Measurements from ENCODE around the gene ZACN. TPM values are rescaled to one million over a fixed set of nuclear protein-coding genes. Genes with fewer than 3 reads are reported as not detected.

ZACN gene
- total RNA-seq, 2 donors from 2014 or later = not detected

DNA sequence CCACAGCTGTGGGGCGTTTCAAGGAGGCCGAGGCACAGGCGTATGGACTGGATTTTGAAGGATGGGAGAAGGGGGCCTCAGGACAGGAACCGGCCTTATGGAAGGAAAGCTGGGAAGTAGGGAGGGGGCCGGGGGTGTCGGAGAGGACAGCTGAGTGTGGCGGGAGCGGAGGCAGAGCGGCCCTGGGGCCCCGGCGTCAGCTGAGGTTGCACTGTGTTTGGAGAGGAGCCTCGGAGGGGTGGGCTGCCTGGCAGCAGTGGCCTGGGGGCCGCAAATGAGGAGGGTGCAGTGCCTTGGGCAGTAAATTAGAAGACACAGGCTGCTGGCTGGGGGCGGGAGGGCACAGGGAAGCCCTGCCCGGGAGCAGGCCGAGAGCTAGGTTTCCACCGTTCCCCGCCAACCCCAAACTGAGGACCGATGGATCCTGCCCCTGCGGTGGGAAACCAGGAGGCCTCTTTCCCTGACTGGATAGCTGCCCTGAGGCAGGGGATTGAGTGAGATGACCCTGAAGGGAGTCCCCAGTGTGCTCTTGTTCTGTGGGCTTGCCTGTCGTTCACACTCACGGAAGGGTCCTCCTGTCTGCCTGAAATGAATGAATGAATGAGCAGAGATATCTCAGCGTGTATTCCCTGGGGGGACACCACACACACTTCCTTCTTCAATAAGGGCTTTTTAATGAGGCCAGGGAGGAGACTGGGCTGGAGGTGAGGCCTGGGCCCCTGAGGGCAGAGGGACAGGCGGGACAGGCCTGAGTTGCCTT is 43.6 kb downstream of the ZACN start:
- H3K27me3 ChIP-seq = no peaks in the 10 kb centered on the region
- TF ChIP-seq, protein P1, sequence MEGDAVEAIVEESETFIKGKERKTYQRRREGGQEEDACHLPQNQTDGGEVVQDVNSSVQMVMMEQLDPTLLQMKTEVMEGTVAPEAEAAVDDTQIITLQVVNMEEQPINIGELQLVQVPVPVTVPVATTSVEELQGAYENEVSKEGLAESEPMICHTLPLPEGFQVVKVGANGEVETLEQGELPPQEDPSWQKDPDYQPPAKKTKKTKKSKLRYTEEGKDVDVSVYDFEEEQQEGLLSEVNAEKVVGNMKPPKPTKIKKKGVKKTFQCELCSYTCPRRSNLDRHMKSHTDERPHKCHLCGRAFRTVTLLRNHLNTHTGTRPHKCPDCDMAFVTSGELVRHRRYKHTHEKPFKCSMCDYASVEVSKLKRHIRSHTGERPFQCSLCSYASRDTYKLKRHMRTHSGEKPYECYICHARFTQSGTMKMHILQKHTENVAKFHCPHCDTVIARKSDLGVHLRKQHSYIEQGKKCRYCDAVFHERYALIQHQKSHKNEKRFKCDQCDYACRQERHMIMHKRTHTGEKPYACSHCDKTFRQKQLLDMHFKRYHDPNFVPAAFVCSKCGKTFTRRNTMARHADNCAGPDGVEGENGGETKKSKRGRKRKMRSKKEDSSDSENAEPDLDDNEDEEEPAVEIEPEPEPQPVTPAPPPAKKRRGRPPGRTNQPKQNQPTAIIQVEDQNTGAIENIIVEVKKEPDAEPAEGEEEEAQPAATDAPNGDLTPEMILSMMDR (IDR thresholded peaks at IDR 0.05) = no peak
- no peaks in the 10 kb centered on the region for H3K9me3 ChIP-seq

DNA sequence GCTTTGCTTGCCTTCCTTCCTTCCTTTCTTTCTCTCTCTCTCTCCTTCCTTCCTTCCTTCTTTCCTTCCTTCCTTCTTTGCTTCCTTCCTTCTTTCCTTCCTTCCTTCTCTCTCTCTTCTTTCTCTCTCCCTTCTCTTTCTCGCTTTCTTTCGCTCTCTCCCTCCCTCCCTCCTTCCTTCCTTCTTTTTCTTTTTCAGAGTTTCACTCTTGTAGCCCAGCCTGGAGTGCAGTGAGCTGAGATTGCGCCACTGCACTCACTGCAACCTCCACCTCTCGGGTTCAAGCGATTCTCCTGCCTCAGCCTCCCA is 44.2 kb downstream of the ZACN start:
- DNase-seq (ENCODE audit: low spot score) = no peak
- Histone ChIP-seq H3K27ac (no peak overlapping the region), H3K27me3 (no peaks in the 10 kb centered on the region), H3K36me3 (no peaks in the 10 kb centered on the region), H3K4me1 (peaks cover 0 to 11% of the 10 kb centered on the region in 2 donors), H3K9me3 (no peaks in the 10 kb centered on the region), H3K4me3 (no peak overlapping the region)
- TF ChIP-seq, protein P1 (IDR thresholded peaks at IDR 0.05) = no peak

More for the DNA sequence above, 43.6 kb downstream of the ZACN start:
- Histone ChIP-seq H3K27ac (no peak overlapping the region), H3K36me3 (no peaks in the 10 kb centered on the region), H3K4me3 (no peak overlapping the region), H3K4me1 (peaks cover 0 to 11% of the 10 kb centered on the region in 2 donors)
- DNase-seq (ENCODE audit: low spot score) = no peak

DNA sequence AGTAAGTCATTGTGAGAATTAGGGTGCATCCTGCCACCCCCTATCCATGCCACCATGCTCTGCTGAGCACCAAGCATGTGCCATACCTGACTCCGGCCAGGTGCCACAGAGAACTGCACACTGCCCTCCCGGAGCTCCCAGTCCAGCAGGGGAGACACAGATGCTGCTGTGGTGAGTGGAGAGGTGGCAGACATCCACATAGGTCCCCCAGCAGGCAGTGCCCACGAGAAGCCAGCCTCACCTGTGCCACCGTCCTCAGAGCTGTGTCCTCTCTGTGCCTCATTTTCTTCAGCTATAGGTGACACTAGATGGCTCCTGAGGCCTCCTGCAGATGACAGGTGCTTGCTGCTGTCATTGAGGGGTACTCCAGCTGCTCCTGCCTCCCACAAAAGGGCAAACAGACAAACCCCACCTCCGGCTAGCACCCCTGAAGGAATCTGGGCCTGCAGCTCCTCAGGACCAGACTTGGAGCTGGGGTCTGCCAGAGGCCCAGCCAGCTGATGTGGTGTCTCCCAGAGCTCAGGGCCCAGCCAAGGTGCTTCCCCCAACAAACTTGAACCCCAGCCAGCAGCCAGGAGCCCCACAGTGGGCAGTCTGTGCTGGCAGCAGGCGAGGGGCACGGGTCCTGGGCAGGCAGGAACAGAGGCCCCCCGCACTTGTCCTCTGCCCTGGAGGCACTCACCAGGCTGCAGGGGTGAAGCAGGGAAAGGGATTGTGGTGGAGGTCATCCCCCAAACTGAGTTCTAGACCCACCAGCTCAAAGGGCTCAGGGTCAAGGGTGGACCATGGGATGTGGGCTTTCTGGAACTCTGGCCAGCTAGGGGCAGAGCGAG is 45.0 kb downstream of the ZACN start:
- Histone ChIP-seq H3K9me3 (no peaks in the 10 kb centered on the region), H3K4me1 (peaks cover 0 to 11% of the 10 kb centered on the region in 2 donors), H3K27ac (no peak overlapping the region), H3K27me3 (no peaks in the 10 kb centered on the region), H3K4me3 (no peak overlapping the region), H3K36me3 (no peaks in the 10 kb centered on the region)
- TF ChIP-seq, protein P1 (IDR thresholded peaks at IDR 0.05) = no peak
- no peak for DNase-seq (ENCODE audit: low spot score)

DNA sequence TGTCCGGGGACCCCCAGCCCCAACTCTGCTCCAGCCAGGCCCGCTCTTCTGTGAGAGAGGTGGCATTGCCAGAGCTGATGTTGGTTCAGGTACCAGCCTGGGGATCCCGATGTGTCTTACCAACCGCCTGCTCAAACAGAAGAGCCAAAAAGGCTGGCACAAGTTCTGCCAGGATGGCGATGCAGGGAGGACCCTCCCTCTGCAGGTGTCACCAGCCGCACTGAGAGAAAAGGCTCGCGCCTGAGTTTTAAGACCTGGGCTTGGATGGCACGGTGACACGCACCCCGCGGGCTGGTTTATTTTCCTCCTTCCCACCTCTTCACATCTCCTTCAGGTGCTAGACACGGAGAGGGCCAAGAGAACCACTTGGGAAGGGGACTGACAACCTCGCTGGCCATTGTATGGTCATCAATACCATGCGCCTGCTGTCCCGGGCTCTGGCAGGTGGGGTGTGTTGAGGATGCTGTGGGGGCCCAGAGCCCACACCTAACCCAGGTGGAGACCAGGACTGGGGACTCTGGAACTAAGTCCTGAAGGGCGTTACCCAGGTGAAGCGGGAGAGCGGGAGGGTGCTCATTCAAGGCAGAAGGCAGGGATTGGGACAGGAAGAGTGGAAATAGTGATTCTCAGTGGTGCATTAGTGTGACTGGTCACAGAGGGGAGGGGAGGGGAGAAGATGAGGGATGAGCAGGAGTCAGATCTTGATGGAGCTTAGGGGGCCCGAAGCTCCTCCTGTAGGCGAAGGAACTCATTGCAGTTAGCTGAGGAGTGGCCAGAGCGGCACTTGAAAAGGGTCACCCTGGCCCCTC is 45.8 kb downstream of the ZACN start:
- Histone ChIP-seq H3K27me3 (no peaks in the 10 kb centered on the region), H3K4me1 (peaks cover 0 to 11% of the 10 kb centered on the region in 2 donors), H3K36me3 (no peaks in the 10 kb centered on the region), H3K4me3 (no peak overlapping the region), H3K27ac (no peak overlapping the region), H3K9me3 (no peaks in the 10 kb centered on the region)
- TF ChIP-seq, protein P1 (IDR thresholded peaks at IDR 0.05) = no peak
- no peak for DNase-seq (ENCODE audit: low spot score)

DNA sequence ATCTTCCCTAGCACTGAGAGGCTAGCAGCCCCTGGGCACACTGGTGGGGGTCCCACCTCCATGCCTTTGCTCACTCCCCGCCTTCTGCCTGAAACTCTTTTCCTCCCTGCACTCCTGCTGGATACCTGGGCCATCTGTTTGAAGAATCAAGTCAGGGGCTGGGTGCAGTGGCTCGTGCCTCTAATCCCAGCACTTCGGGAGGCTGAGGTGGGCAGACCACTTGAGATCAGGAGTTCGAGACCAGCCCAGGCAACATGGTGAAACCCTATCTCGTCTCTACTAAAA is 46.4 kb downstream of the ZACN start:
- Histone ChIP-seq H3K9me3 (no peaks in the 10 kb centered on the region), H3K4me1 (peaks cover 0 to 11% of the 10 kb centered on the region in 2 donors), H3K27me3 (no peaks in the 10 kb centered on the region), H3K4me3 (no peak overlapping the region), H3K36me3 (no peaks in the 10 kb centered on the region), H3K27ac (no peak overlapping the region)
- TF ChIP-seq, protein P1 (IDR thresholded peaks at IDR 0.05) = no peak
- no peak for DNase-seq (ENCODE audit: low spot score)
